ENCODE results near the gene ABHD17C. TPM values are rescaled to one million over a fixed set of nuclear protein-coding genes. Genes with fewer than 3 reads are reported as not detected.

The ABHD17C gene
- total and polyA plus RNA-seq, 2 of the 8 experiments (the other 6 are each of a cell fraction or from before 2014, with no cell fraction given) = 20.2 to 29.8 TPM

GRCh38 chr15:80750575-80750974, 55.5 kb downstream of the ABHD17C start:
- no peak for FAIRE-seq
- Histone ChIP-seq H3K4me2 (ENCODE audit: insufficient read depth in 1 of 2, low read depth in 2 of 2, low read length in 2 of 2) (no peak overlapping the region), H3K27ac (ENCODE audit: low read depth, low read length) (no peak overlapping the region)
- TF ChIP-seq SP1 (IDR thresholded peaks at IDR 0.05; ENCODE audit: low read depth, low read length) (no peak), RXRA (IDR thresholded peaks at IDR 0.05; ENCODE audit: insufficient read depth, low read depth, low read length) (no peak), SAP30 (IDR thresholded peaks at IDR 0.05; ENCODE audit: insufficient read depth, insufficient replicate concordance, low read length) (no peak), TCF12 (IDR thresholded peaks at IDR 0.05; ENCODE audit: low read depth, low read length) (no peak), RBBP5 (IDR thresholded peaks at IDR 0.05; ENCODE audit: borderline replicate concordance, low read depth, low read length) (no peak), CREB1 (IDR thresholded peaks at IDR 0.05) (no peak), FOSL1 (IDR thresholded peaks at IDR 0.05; ENCODE audit: insufficient read depth, low read depth, low read length) (no peak), EZH2 (IDR thresholded peaks at IDR 0.05; ENCODE audit: low read depth, low read length, severe bottlenecking) (no peak), PHF8 (conservative IDR thresholded peaks at IDR 0.05; ENCODE audit: low read depth, low read length) (no peak), ATF2 (IDR thresholded peaks at IDR 0.05; ENCODE audit: low read length) (no peak), HDAC6 (IDR thresholded peaks at IDR 0.05; ENCODE audit: low read depth, low read length) (no peak), CHD2 (IDR thresholded peaks at IDR 0.05; ENCODE audit: low read length) (no peak), BACH1 (IDR thresholded peaks at IDR 0.05; ENCODE audit: low read length) (no peak)

More at GRCh38 chr15:80750575-80750974, 55.5 kb downstream of the ABHD17C start:
- no peaks in the 10 kb centered on the region for H3K9me3 ChIP-seq (ENCODE audit: insufficient read depth in 2 of 2, low read depth in 1 of 2, low read length in 1 of 2)
- no peak overlapping the region for H4K91ac ChIP-seq (replicated peaks; ENCODE audit: insufficient read length, low read length)
- no peak overlapping the region for H2BK15ac ChIP-seq (ENCODE audit: low read length)
- H3K23me2 ChIP-seq (ENCODE audit: low read depth, low read length) = no peaks in the 10 kb centered on the region
- H3K4ac ChIP-seq (replicated peaks; ENCODE audit: insufficient read length, low read depth, low read length) = no peak overlapping the region
- no peak overlapping the region for H2BK5ac ChIP-seq (ENCODE audit: low read depth, low read length)
- H3K4me3 ChIP-seq (ENCODE audit: extremely low read depth in 1 of 4, insufficient read depth in 2 of 4, low read depth in 3 of 4, low read length in 4 of 4) = no peak overlapping the region
- peaks cover 0 to 2% of the 10 kb centered on the region in 2 experiments for H4K20me1 ChIP-seq (replicated peaks in 1 of 2; ENCODE audit: control insufficient read depth in 1 of 2, insufficient read depth in 2 of 2, low read length in 2 of 2)
- H3K79me1 ChIP-seq (ENCODE audit: low read depth, low read length) = no peaks in the 10 kb centered on the region; the same call in 1 of the 2 replicates
- peaks cover 0 to 2% (median 0%) of the 10 kb centered on the region in 4 experiments; a peak in 1 of 8 replicates for H3K36me3 ChIP-seq (ENCODE audit: control insufficient read depth in 2 of 4, insufficient read depth in 4 of 4, low read length in 3 of 4)
- no peak overlapping the region for H2AFZ ChIP-seq (ENCODE audit: low read length)
- ChIA-PET POLR2A (ENCODE audit: partially characterized antibody) (no interaction called here), CTCF (ENCODE audit: partially characterized antibody) (interaction anchor here (0.7 to 0.8 kb wide), 2 partner anchors 183 to 659 kb away, joined by 3 to 4 read pairs; no protein-coding TSS in a partner anchor)
- H2AK5ac ChIP-seq (ENCODE audit: low read depth, low read length) = no peak overlapping the region
- no peak overlapping the region for H4K8ac ChIP-seq (ENCODE audit: extremely low read depth, insufficient read depth, low read length)
- no peaks in the 10 kb centered on the region for H3K27me3 ChIP-seq (replicated peaks in 1 of 4; ENCODE audit: control insufficient read depth in 3 of 4, extremely low read depth in 1 of 4, insufficient read depth in 3 of 4, low read length in 3 of 4)
- no peak overlapping the region for H2BK120ac ChIP-seq (replicated peaks; ENCODE audit: low read depth, low read length)
- H3K4me1 ChIP-seq (replicated peaks in 1 of 4; ENCODE audit: control insufficient read depth in 3 of 4, insufficient read depth in 4 of 4, low read length in 3 of 4) = peaks cover 0 to 6% (median 5%) of the 10 kb centered on the region in 4 experiments; a peak in 4 of 7 replicates
- no peak overlapping the region for H3K56ac ChIP-seq (replicated peaks; ENCODE audit: insufficient read length, low read depth, low read length)
- no peak for DNase-seq (ENCODE audit: low read depth in 1 of 2, low spot score in 2 of 2)
- H3K9ac ChIP-seq (replicated peaks in 1 of 4; ENCODE audit: extremely low read depth in 1 of 4, low read depth in 3 of 4, low read length in 3 of 4) = no peak overlapping the region
- no peak overlapping the region for H3K18ac ChIP-seq (ENCODE audit: extremely low read depth, low read length)
- 87% methylated on average over 4 of the region's 4 CpGs; no CpG with 5 or more reads in 1 of the 2 experiments for WGBS, 2 experiments (ENCODE audit: extremely low coverage in 1 of 2, insufficient coverage in 1 of 2, insufficient read length in 1 of 2, insufficient replicate concordance in 2 of 2, low coverage in 1 of 2, low lambda C conversion rate in 2 of 2, missing lambda C conversion rate in 1 of 2)
- H2BK20ac ChIP-seq (ENCODE audit: low read length) = no peak overlapping the region
- H3K14ac ChIP-seq (ENCODE audit: insufficient read length) = no peak overlapping the region
- no peak overlapping the region for H4K5ac ChIP-seq (ENCODE audit: insufficient read length, low read depth, low read length)
- no peak overlapping the region for H2BK12ac ChIP-seq (ENCODE audit: low read depth, low read length)
- no peak overlapping the region for H3K23ac ChIP-seq (ENCODE audit: insufficient read length)
- no peaks in the 10 kb centered on the region for H3K79me2 ChIP-seq (ENCODE audit: control insufficient read depth in 1 of 2, insufficient read depth in 2 of 2, low read length in 2 of 2)

All from H1 (cell line).